HG02759 (cell line): ENCODE data around the gene PANK4.

Source experiments
- ATAC-seq: cut with Tn5 transposase; IDR thresholded peaks from one replicate; pipeline ENCODE4 v1.9.1; 2021; ENCODE audit warnings: mild to moderate bottlenecking, moderate library complexity; ENCODE audit not compliant: unreplicated experiment

PANK4 gene

GRCh38 chr1:2546515-2547209, 20.3 kb upstream of the PANK4 start:
- peak; percentile 32 for ATAC-seq

GRCh38 chr1:2545754-2546514, 19.5 kb upstream of the PANK4 start:
- ATAC-seq, result peak; percentile 46

- ATAC-seq, result no peak
Measured at GRCh38 chr1:2544875-2545640, 18.7 kb upstream of the PANK4 start.

- ATAC-seq, result no peak
Measured at GRCh38 chr1:2544093-2544874, 17.9 kb upstream of the PANK4 start.

GRCh38 chr1:2543543-2544092, 17.2 kb upstream of the PANK4 start:
- ATAC-seq, result no peak

GRCh38 chr1:2542246-2542915, 16.0 kb upstream of the PANK4 start:
- no peak for ATAC-seq

GRCh38 chr1:2541619-2542245, 15.3 kb upstream of the PANK4 start:
- no peak for ATAC-seq

GRCh38 chr1:2540816-2541492, 14.6 kb upstream of the PANK4 start:
- ATAC-seq, result no peak

GRCh38 chr1:2539312-2539907, 13.0 kb upstream of the PANK4 start:
- ATAC-seq, result no peak

- ATAC-seq, result no peak
Measured at GRCh38 chr1:2538872-2539271, 12.5 kb upstream of the PANK4 start.

GRCh38 chr1:2538376-2538775, 12.0 kb upstream of the PANK4 start:
- no peak for ATAC-seq

- ATAC-seq, result no peak
Measured at GRCh38 chr1:2537784-2538115, 11.4 kb upstream of the PANK4 start.

- ATAC-seq, result no peak
Measured at GRCh38 chr1:2535981-2536380, 9.6 kb upstream of the PANK4 start.

GRCh38 chr1:2535455-2535854, 9.1 kb upstream of the PANK4 start:
- ATAC-seq, result no peak

- ATAC-seq, result no peak
Measured at GRCh38 chr1:2534687-2535441, 8.5 kb upstream of the PANK4 start.

- no peak for ATAC-seq
Measured at GRCh38 chr1:2534315-2534686, 7.9 kb upstream of the PANK4 start.

GRCh38 chr1:2533365-2533764, 7.0 kb upstream of the PANK4 start:
- no peak for ATAC-seq

- no peak for ATAC-seq
Measured at GRCh38 chr1:2532485-2533160, 6.2 kb upstream of the PANK4 start.
